Measurements from ENCODE around the gene LRRC75A.

DNA sequence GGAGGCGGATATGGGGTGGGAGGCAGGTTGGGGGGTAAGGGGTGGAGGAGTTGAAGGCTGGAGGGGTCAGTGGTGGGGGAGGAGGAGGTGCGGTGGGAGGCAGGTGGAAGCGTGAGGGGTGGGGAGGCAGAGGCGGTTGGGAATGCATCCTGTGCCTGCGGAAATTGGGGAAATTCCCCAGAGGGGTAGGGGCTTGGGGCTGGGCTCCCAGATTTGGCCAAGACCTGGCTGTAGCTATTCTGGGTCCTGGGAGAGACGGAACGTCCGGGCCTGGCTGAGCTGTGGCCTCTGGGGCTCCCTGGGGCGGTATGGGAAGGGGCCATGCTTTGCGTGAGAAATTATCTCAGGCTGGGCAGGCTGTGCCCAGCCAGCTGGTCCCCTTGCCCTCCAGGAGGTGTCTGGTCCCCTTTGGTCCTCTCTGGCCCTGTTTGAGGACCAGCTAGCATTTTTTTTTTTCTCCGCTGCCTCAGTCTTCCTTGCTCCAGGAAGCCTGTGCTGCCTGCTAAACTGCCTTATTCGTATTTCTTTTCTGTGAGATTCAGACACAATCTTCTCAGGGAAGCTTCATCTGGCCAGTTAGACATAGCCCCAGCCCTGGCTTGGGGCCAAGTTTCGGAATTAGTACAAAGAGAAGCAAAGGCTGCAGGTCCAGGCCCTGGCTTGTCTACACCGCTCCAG is 83.9 kb downstream of the LRRC75A start:
- TF ChIP-seq, protein P1, sequence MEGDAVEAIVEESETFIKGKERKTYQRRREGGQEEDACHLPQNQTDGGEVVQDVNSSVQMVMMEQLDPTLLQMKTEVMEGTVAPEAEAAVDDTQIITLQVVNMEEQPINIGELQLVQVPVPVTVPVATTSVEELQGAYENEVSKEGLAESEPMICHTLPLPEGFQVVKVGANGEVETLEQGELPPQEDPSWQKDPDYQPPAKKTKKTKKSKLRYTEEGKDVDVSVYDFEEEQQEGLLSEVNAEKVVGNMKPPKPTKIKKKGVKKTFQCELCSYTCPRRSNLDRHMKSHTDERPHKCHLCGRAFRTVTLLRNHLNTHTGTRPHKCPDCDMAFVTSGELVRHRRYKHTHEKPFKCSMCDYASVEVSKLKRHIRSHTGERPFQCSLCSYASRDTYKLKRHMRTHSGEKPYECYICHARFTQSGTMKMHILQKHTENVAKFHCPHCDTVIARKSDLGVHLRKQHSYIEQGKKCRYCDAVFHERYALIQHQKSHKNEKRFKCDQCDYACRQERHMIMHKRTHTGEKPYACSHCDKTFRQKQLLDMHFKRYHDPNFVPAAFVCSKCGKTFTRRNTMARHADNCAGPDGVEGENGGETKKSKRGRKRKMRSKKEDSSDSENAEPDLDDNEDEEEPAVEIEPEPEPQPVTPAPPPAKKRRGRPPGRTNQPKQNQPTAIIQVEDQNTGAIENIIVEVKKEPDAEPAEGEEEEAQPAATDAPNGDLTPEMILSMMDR (IDR thresholded peaks at IDR 0.05; ENCODE audit: borderline replicate concordance, extremely low read depth, low read length, poor library complexity, severe bottlenecking) = no peak
- no peak for TF ChIP-seq EZH2 (IDR thresholded peaks at IDR 0.05; ENCODE audit: borderline replicate concordance, low read depth, low read length, severe bottlenecking)
